ENCODE results near the gene ATXN7L3. TPM values are rescaled to one million over a fixed set of nuclear protein-coding genes. Genes with fewer than 3 reads are reported as not detected.
"Not testable (repeated sequence)": the region's sequence is repeated elsewhere in the genome, so short reads cannot be mapped to it uniquely, and the experiment has no call there.

ATXN7L3 gene
- total and polyA plus RNA-seq, 7 donors, result 20.4 to 42.6 (median 35.1) TPM

- TF ChIP-seq CTCF (IDR thresholded peaks at IDR 0.05), result no peak
- no peak overlapping the region for H3K4me3 ChIP-seq
- DNase-seq (no peak), ATAC-seq (no peak)
- H3K36me3 ChIP-seq (ENCODE audit: insufficient read depth in 1 of 2, low read depth in 1 of 2), result no peaks in the 10 kb centered on the region
- intact Hi-C loops (cut with DNase I), result no loop called here
- no peak overlapping the region for H3K27ac ChIP-seq
- peaks cover 3% of the 10 kb centered on the region for H3K4me1 ChIP-seq
- H3K9me3 ChIP-seq, result no peaks in the 10 kb centered on the region
- WGBS, 3 donors, result 97 to 100% (median 98%) methylated on average over 4 of the region's 4 CpGs
- H3K27me3 ChIP-seq (ENCODE audit: insufficient read depth in 3 of 3, low read length in 2 of 3), result no peaks in the 10 kb centered on the region
Observed at GRCh38 chr17:44152875-44153274, 46.8 kb downstream of the ATXN7L3 start.

- H3K27ac ChIP-seq, result no peak overlapping the region
- H3K9me3 ChIP-seq, result no peaks in the 10 kb centered on the region
- 88 to 94% (median 90%) methylated on average over 4 of the region's 4 CpGs for WGBS, 3 donors
- DNase-seq (no peak), ATAC-seq (no peak)
- no peaks in the 10 kb centered on the region for H3K36me3 ChIP-seq (ENCODE audit: insufficient read depth in 1 of 2, low read depth in 1 of 2)
- no peak for TF ChIP-seq CTCF (IDR thresholded peaks at IDR 0.05)
- no peaks in the 10 kb centered on the region for H3K27me3 ChIP-seq (ENCODE audit: insufficient read depth in 3 of 3, low read length in 2 of 3)
- peaks cover 22% of the 10 kb centered on the region for H3K4me1 ChIP-seq
- intact Hi-C loops (cut with DNase I), result no loop called here
- no peak overlapping the region for H3K4me3 ChIP-seq
Observed at GRCh38 chr17:44149750-44150329, 49.8 kb downstream of the ATXN7L3 start.

- H3K27ac ChIP-seq; ATAC-seq; intact Hi-C loops (cut with DNase I); H3K36me3 ChIP-seq (ENCODE audit: insufficient read depth in 1 of 2, low read depth in 1 of 2); H3K9me3 ChIP-seq; H3K27me3 ChIP-seq (ENCODE audit: insufficient read depth in 3 of 3, low read length in 2 of 3); H3K4me3 ChIP-seq; DNase-seq: not testable (repeated sequence)
- H3K4me1 ChIP-seq, result peaks cover 23% of the 10 kb centered on the region
- WGBS, 3 donors, result 93 to 97% (median 94%) methylated on average over 3 of the region's 3 CpGs
Observed at GRCh38 chr17:44149066-44149465, 50.6 kb downstream of the ATXN7L3 start.

GRCh38 chr17:44147812-44148211 is 51.9 kb downstream of the ATXN7L3 start:
- no peak for TF ChIP-seq CTCF (IDR thresholded peaks at IDR 0.05)
- Histone ChIP-seq H3K27me3 (ENCODE audit: insufficient read depth in 3 of 3, low read length in 2 of 3) (no peaks in the 10 kb centered on the region), H3K9me3 (no peaks in the 10 kb centered on the region), H3K4me1 (peaks cover 23% of the 10 kb centered on the region), H3K4me3 (no peak overlapping the region), H3K36me3 (ENCODE audit: insufficient read depth in 1 of 2, low read depth in 1 of 2) (no peaks in the 10 kb centered on the region), H3K27ac (no peak overlapping the region)
- 32 to 51% (median 49%) methylated on average over 4 of the region's 4 CpGs for WGBS, 3 donors
- ATAC-seq, result peak; percentile 52 to 84 (median 76)
- DNase-seq, result no peak
- intact Hi-C loops (cut with DNase I), result no loop called here

- H3K27me3 ChIP-seq (ENCODE audit: insufficient read depth in 3 of 3, low read length in 2 of 3), result no peaks in the 10 kb centered on the region
- no peaks in the 10 kb centered on the region for H3K36me3 ChIP-seq (ENCODE audit: insufficient read depth in 1 of 2, low read depth in 1 of 2)
- H3K9me3 ChIP-seq, result no peaks in the 10 kb centered on the region
- H3K4me1 ChIP-seq, result peaks cover 23% of the 10 kb centered on the region
- 10 to 35% (median 21%) methylated on average over 2 of the region's 2 CpGs for WGBS, 3 donors
- intact Hi-C loops (cut with DNase I), result no loop called here
- H3K27ac ChIP-seq, result peak overlapping the region; percentile 50
- TF ChIP-seq CTCF (IDR thresholded peaks at IDR 0.05), result no peak
- DNase-seq, result no peak
- peak in 2 of 4 donors; percentile 58 for ATAC-seq
- no peak overlapping the region for H3K4me3 ChIP-seq
Observed at GRCh38 chr17:44146375-44147346, 53.0 kb downstream of the ATXN7L3 start.

Data from psoas muscle (tissue), 8 donors.